HG02678 (cell line): ENCODE results near the gene PTPRF.
"Not testable (repeated sequence)": the region's sequence is repeated elsewhere in the genome, so short reads cannot be mapped to it uniquely, and the experiment has no call there.

Experiments used
- ATAC-seq: cut with Tn5 transposase; IDR thresholded peaks from one replicate; pipeline ENCODE4 v1.9.1; 2021; ENCODE audit warnings: mild to moderate bottlenecking, moderate library complexity; ENCODE audit not compliant: unreplicated experiment

PTPRF gene

GRCh38 chr1:43621386-43621785 is 90.7 kb downstream of the PTPRF start:
- ATAC-seq = no peak

GRCh38 chr1:43621861-43622260 is 91.2 kb downstream of the PTPRF start:
- ATAC-seq = no peak

- no peak for ATAC-seq
Observed at GRCh38 chr1:43622471-43622870, 91.8 kb downstream of the PTPRF start.

GRCh38 chr1:43622901-43623780 is 92.5 kb downstream of the PTPRF start:
- no peak for ATAC-seq

- ATAC-seq = no peak
Observed at GRCh38 chr1:43625063-43625780, 94.5 kb downstream of the PTPRF start.

- no peak for ATAC-seq
Observed at GRCh38 chr1:43632135-43632670, 101.5 kb downstream of the PTPRF start.

GRCh38 chr1:43634721-43635120 is 104.0 kb downstream of the PTPRF start:
- no peak for ATAC-seq

GRCh38 chr1:43636006-43636641 is 105.4 kb downstream of the PTPRF start:
- ATAC-seq = no peak

GRCh38 chr1:43637267-43637666 is 106.6 kb downstream of the PTPRF start:
- ATAC-seq = no peak

GRCh38 chr1:43638381-43638780 is 107.7 kb downstream of the PTPRF start:
- ATAC-seq = not testable (repeated sequence)

GRCh38 chr1:43639976-43640794 is 109.5 kb downstream of the PTPRF start:
- ATAC-seq = no peak

- no peak for ATAC-seq
Observed at GRCh38 chr1:43644558-43644957, 113.9 kb downstream of the PTPRF start.

- ATAC-seq = no peak
Observed at GRCh38 chr1:43645461-43645860, 114.8 kb downstream of the PTPRF start.

GRCh38 chr1:43647331-43647730 is 116.6 kb downstream of the PTPRF start:
- ATAC-seq = not testable (repeated sequence)

GRCh38 chr1:43648221-43648847 is 117.7 kb downstream of the PTPRF start:
- ATAC-seq = no peak

- ATAC-seq = no peak
Observed at GRCh38 chr1:43648876-43649477, 118.3 kb downstream of the PTPRF start.

GRCh38 chr1:43650310-43651085 is 119.8 kb downstream of the PTPRF start:
- peak; percentile 69 for ATAC-seq

GRCh38 chr1:43651188-43651587 is 120.5 kb downstream of the PTPRF start:
- no peak for ATAC-seq

- no peak for ATAC-seq
Observed at GRCh38 chr1:43651902-43652301, 121.2 kb downstream of the PTPRF start.
